Bronchial epithelial cell (primary cell): Measurements from ENCODE around the gene SH3PXD2B. TPM values are rescaled to one million over a fixed set of nuclear protein-coding genes. Genes with fewer than 3 reads are reported as not detected.

Experiments used
- DNase-seq: peaks from one replicate; pipeline ENCODE4 v3.0.0-alpha.2; 2010; ENCODE audit warnings: low read depth
- FAIRE-seq: peaks from 2 replicates; lab custom pipeline; 2011; peaks lifted over from hg19 to GRCh38; lab: Jason Lieb, UNC
- H3K27me3 ChIP-seq: 2 replicates; pipeline ENCODE4 v1.5.1; 2011; ENCODE audit warnings: low read length; ENCODE audit not compliant: control insufficient read depth, insufficient read depth
- H3K36me3 ChIP-seq: 2 replicates; pipeline ENCODE4 v1.5.1; 2011; ENCODE audit warnings: low read length; ENCODE audit not compliant: control insufficient read depth, insufficient read depth
- H3K4me3 ChIP-seq: 2 replicates; pipeline ENCODE4 v1.5.1; 2011; ENCODE audit warnings: mild to moderate bottlenecking, low read depth, low read length, control low read depth
- CTCF ChIP-seq: IDR thresholded peaks from 2 replicates; pipeline ENCODE4 v1.5.1; 2011; ENCODE audit warnings: mild to moderate bottlenecking, moderate library complexity, low read length, control low read depth, inconsistent platforms; ENCODE audit not compliant: insufficient read depth, severe bottlenecking
- total RNA-seq: library from RNA; depleted of rRNA; stranded (reverse); fragments of >200 nt; gene quantifications from 2 replicates; pipeline ENCODE4 v1.2.1, GENCODE V29; 2014

Gene SH3PXD2B
- total RNA-seq, 1 donor from 2014 or later, result 10.0 TPM

DNA sequence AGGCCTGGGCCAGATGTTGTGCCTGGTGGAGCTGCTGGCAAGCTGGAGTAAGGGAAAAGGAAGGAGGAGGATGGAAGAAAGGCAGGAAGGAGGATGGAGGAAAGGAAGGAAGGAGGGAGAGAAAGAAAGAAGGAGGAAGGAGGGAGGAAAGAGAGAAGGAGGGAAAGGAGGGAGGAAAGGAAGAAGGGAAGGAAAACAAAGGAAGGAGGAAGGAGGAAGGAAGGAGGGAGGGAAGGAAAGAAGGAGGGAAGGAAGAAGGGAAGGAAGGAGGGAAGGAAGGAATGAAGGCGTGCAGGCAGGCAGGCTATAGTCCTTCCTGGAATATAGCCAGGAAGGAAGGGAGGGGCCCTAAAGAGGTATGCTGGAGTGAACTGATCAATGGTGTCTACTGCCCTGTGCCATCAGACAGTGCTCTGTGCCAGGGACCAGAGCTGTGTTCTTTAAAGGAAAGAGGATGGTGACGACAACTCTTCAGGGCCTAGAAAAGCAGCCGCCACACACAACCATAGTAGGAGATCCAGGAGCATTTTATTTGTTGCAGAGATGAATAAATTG is 109.4 kb downstream of the SH3PXD2B start:
- Histone ChIP-seq H3K36me3 (peaks cover 15% of the 10 kb centered on the region), H3K4me3 (no peak overlapping the region), H3K27me3 (no peaks in the 10 kb centered on the region)
- DNase-seq (no peak), FAIRE-seq (no peak)
- no peak for TF ChIP-seq CTCF

DNA sequence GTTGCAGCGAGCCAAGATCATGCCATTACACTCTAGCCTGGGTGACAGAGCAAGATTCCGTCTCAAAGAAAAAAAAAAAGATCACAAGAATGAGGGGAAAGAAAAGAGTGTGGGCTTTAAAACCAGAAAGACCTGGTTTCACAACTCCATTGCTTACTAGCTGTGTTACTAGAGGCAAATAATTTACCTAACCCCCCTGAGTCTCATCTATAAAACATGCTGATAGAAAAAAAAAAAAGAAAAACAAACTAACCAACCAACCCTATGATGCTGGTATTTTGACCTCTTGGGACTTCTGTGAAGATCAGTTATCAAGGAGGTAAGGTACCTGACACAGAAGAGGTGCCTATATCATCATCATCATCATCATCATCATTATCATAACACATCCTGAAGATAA is 110.6 kb downstream of the SH3PXD2B start:
- TF ChIP-seq CTCF, result no peak
- no peaks in the 10 kb centered on the region for H3K27me3 ChIP-seq
- H3K36me3 ChIP-seq, result peaks cover 13% of the 10 kb centered on the region
- H3K4me3 ChIP-seq, result no peak overlapping the region
- DNase-seq, result no peak
- no peak for FAIRE-seq

- peak; percentile 66 for FAIRE-seq
- Histone ChIP-seq H3K27me3 (no peaks in the 10 kb centered on the region), H3K4me3 (no peak overlapping the region), H3K36me3 (peaks cover 13% of the 10 kb centered on the region)
- no peak for TF ChIP-seq CTCF
- no peak for DNase-seq
Measured at GRCh38 chr5:172342918-172343317, 111.4 kb downstream of the SH3PXD2B start.

DNA sequence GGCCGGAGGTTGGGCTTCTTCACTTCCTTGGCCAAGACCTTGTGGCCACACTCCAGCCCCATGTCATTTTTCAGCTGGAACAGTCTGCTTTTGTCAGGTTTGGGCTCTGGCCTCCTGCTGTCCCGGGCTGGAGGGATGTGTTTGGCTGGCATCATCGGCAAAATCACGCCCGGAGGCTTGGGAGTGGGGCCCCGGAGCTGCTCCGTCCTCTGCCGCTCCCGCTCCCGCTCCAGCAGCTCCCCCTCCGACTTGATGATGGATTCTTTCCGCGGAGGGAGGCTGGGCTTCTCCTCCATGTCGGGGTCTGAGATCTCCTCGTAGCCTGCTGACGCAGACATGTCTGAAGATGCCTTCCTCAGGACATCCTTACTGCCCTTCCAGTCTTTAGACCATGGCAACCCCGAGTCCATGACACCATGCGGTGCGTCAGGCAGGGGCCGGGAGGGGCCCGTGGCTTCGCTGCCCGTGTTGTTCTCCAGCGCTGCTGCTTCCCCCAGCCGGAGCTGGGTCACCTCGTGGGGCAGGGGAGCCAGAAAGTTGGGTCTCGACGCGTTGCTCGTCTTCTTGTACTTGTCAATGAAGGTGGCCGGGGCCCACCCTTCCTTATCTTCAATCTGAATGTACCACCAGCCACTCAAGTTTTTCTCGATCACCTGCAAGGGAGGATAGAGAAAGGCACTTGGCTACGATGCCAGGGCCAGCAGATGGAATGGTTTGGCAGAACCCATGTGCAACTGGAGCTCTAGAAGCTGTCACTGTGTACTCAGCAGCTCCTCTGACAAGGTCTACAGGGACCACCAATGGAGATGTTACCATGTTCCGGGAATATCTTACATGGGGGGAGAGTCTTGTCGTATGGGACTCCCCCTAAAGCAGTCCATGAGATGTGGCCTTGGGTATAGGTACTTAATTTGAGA is 114.8 kb downstream of the SH3PXD2B start:
- Histone ChIP-seq H3K4me3 (no peak overlapping the region), H3K36me3 (peaks cover 6% of the 10 kb centered on the region), H3K27me3 (no peaks in the 10 kb centered on the region)
- FAIRE-seq, result peak; percentile 75
- no peak for TF ChIP-seq CTCF
- DNase-seq, result no peak

DNA sequence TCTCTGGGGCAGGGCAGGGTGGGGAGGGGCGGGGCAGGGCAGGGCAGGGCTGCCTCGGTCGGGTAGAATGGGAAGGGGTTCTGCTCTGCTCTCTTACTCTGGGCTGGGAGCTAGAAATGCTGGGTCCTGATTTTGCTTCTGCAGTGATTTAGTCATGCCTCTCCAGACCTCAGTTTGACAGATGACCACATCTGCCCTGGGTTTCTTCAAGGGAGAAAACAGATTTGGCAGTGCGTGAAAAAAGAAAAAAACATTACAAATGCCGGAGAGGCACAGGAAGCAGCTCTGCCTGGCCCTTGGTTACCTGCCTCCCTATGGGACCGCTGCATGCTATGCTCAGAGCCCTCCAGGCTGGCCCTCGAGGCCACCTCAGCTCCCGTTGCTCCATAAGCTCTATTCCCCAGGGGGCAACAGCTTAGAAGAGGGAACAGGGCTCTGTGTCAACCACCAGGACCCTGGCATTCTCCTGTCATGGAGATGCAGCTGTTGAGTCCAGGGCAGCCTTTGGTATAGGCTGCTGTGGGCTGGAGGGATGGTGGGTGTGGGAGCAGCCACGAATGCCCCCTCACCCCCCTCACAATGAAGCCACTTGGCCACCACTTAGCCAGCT is 117.5 kb downstream of the SH3PXD2B start:
- TF ChIP-seq CTCF, result no peak
- peaks cover 2% of the 10 kb centered on the region for H3K36me3 ChIP-seq
- FAIRE-seq (no peak), DNase-seq (no peak)
- H3K27me3 ChIP-seq, result no peaks in the 10 kb centered on the region
- H3K4me3 ChIP-seq, result no peak overlapping the region
